Measurements from ENCODE around the gene PAEP. TPM values are rescaled to one million over a fixed set of nuclear protein-coding genes. Genes with fewer than 3 reads are reported as not detected.
A peak's percentile ranks its signal among the peaks of the same experiment; 100 is the strongest.
"Not testable (repeated sequence)": the region's sequence is repeated elsewhere in the genome, so short reads cannot be mapped to it uniquely, and the experiment has no call there.

PAEP gene
- total and polyA plus RNA-seq, 5 experiments from 2014 or later, result not detected

DNA sequence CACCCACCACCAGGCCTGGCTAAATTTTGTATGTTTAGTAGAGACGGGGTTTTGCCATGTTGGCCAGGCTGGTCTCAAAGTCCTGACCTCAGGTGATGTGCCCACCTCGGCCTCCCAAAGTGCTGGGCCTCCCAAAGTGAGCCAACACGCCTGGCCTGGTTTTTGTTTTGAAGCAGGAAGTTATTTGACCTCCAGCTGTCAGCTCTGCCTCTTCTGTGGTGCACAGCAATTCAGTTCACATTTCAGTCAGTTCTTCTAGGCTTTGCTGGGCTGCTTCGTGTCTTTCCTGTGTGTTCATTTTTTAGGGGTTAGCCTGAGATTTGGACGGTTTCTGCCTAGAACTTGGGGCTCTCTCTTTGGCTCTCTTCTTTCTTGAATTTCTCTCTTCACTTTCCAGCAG is 31.4 kb upstream of the PAEP start:
- Mint-ChIP-seq H3K4me3 (no peak overlapping the region), H3K36me3 (peaks cover 0 to 4% (median 0%) of the 10 kb centered on the region in 3 donors), H3K27me3 (peaks cover 6 to 38% (median 29%) of the 10 kb centered on the region in 5 donors), H3K4me1 (no peaks in the 10 kb centered on the region), H3K9me3 (peaks cover 0 to 1% (median 0%) of the 10 kb centered on the region in 9 donors), H3K27ac (peak overlapping the region in 2 of 10 donors; percentile 23 to 41)
- ATAC-seq, result no peak
- POLR2A ChIA-PET, result no interaction called here
- no peak for DNase-seq

DNA sequence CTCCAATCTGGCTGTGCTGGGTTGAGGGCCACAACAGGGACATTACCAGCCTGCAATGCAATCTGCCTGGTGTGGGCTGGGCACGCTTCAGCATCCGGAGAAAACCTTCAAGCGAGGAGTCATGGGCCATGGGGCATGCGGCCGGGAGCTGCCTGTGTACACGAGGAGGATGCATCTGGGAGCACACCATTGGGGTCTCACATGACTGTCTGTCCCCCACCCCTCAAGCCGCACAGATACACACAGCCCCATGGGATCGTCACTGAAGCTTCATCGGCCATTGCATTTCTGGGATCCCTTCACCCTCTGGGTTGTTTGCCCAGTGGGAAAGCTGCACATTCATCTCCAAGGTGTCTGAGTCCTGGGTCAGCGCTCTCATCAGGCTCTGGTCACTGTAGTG is 30.5 kb upstream of the PAEP start:
- no peak overlapping the region for H3K4me3 Mint-ChIP-seq
- peaks cover 0 to 4% (median 0%) of the 10 kb centered on the region in 3 donors for H3K36me3 Mint-ChIP-seq
- no peak overlapping the region for H3K27ac Mint-ChIP-seq
- POLR2A ChIA-PET, result no interaction called here
- ATAC-seq (no peak), DNase-seq (peak in 1 of 10 donors; percentile 8)
- peaks cover 6 to 38% (median 29%) of the 10 kb centered on the region in 5 donors for H3K27me3 Mint-ChIP-seq
- peaks cover 0 to 1% (median 0%) of the 10 kb centered on the region in 9 donors for H3K9me3 Mint-ChIP-seq
- H3K4me1 Mint-ChIP-seq, result no peaks in the 10 kb centered on the region

DNA sequence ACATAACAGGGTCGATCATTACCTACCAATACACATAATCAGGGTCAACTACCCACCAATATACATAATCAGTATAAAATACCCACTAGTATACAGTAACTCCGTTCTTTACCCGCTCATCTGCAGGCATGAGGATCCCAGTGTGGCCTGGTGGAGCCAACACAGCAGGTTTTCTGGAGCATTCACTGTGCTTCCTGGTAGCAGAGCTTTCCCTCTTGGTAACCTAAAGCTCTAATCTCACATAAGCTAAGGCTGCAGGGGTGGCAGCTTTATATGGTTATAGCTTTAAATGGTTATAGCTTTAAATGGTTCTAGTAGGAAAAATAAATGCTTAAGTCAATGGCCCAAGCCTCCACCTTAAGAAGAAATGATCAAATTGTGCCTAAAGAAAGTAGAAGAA is 28.4 kb upstream of the PAEP start:
- ATAC-seq (no peak), DNase-seq (peak in 1 of 10 donors; percentile 5)
- Mint-ChIP-seq H3K27ac (no peak overlapping the region), H3K4me1 (no peaks in the 10 kb centered on the region), H3K4me3 (no peak overlapping the region), H3K36me3 (peaks cover 0 to 4% (median 0%) of the 10 kb centered on the region in 3 donors), H3K9me3 (peaks cover 0 to 1% (median 0%) of the 10 kb centered on the region in 9 donors), H3K27me3 (peaks cover 8 to 44% (median 32%) of the 10 kb centered on the region in 5 donors)
- POLR2A ChIA-PET, result no interaction called here

DNA sequence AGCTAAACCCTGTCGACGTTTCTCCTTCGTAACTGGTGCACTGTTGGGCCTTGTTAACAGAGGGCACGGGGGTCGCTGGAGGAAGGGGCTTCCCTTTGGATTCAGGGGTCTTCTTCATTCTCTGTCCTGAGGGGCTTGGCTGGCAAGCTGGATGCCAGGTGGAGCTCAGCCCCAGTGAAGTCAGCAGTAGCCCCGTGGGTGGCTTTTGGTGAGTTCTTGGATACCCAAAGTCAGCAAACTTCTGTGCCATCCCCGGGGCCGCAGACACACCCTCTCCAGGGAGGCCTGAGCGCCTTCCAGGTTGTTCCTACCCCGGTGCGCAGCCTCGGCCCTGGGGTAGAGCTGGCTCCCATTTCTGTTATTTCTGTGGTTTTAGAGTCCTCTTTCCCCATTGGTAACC is 27.9 kb upstream of the PAEP start:
- Mint-ChIP-seq H3K27ac (no peak overlapping the region), H3K9me3 (peaks cover 0 to 1% (median 0%) of the 10 kb centered on the region in 9 donors), H3K27me3 (peaks cover 9 to 44% (median 37%) of the 10 kb centered on the region in 5 donors), H3K4me1 (no peaks in the 10 kb centered on the region), H3K36me3 (peaks cover 0 to 4% (median 0%) of the 10 kb centered on the region in 3 donors), H3K4me3 (no peak overlapping the region)
- ATAC-seq (no peak), DNase-seq (peak in 1 of 10 donors; percentile 7)
- POLR2A ChIA-PET, result no interaction called here

DNA sequence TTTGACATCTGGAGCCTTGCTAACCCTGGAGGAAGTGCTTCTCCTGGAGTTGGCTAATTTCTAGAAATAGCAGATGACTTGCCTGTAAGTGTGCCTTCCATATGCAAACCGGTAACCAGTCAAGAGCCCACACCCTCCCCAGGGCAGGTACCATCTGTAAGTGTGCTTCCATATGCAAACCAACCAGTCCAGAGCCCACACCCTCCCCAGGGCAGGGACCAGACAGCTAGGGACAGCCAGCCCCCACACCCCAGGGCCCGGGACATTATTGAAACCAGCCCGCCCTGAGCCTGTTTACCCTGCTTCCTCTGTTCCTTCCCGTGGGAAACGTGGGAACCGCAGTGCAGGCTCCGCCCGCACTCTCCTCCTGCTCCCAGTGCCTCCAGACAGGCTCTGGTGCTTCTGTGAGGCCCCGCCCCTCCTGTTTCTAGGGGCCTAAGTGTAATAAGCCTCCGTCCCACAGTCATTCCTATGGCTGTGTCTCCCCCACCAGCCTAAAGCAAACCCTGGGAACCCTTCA is 27.3 kb upstream of the PAEP start:
- H3K9me3 Mint-ChIP-seq, POLR2A ChIA-PET, H3K4me3 Mint-ChIP-seq, H3K27ac Mint-ChIP-seq, DNase-seq, ATAC-seq, H3K36me3 Mint-ChIP-seq, H3K4me1 Mint-ChIP-seq: not testable (repeated sequence)
- peaks cover 9 to 48% (median 39%) of the 10 kb centered on the region in 5 donors for H3K27me3 Mint-ChIP-seq

DNA sequence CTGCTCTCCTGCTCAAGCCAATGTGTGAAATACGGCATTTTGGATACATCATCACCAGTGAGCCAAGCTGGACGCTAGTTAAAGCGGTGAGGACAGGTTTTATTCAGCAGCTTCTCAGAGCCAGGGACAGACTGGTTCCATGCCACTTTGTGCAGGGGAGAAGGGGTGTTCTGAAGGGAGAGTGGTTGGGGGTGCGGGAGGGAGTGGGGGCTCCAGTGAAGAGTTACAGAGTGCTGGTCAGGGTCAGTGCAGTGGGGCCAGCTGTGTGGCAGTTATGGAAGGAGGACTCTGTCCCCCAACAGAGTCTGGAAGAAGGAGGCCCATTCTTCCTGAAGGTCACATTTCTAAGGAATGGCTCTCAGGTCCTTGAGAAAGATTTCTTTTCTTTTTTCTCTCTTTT is 26.7 kb upstream of the PAEP start:
- H3K4me1 Mint-ChIP-seq, DNase-seq, H3K27ac Mint-ChIP-seq, H3K9me3 Mint-ChIP-seq, H3K4me3 Mint-ChIP-seq, POLR2A ChIA-PET, H3K36me3 Mint-ChIP-seq, ATAC-seq: not testable (repeated sequence)
- peaks cover 9 to 51% (median 43%) of the 10 kb centered on the region in 5 donors for H3K27me3 Mint-ChIP-seq

DNA sequence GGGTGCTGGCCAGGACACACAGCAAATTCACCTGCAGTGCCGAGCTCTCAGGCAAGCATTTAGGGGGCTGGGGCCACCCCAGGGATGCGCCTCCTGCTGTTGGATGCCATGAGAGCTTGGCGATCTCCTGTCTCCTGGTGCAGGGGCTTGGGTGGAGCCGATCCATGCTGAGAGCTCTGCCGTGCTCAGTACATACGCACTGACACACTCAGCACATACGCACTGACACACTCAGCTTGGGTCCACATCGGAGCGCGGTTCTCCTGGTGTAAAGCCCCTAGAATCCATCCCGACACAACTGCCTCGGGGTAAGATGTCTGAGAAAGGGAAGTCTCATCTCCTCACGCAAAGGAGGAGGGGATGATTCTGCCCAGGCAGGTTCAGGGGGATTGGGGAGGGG is 25.9 kb upstream of the PAEP start:
- H3K27me3 Mint-ChIP-seq, result peaks cover 9 to 51% (median 43%) of the 10 kb centered on the region in 5 donors
- H3K36me3 Mint-ChIP-seq, H3K9me3 Mint-ChIP-seq, POLR2A ChIA-PET, H3K27ac Mint-ChIP-seq, ATAC-seq, H3K4me1 Mint-ChIP-seq, H3K4me3 Mint-ChIP-seq, DNase-seq: not testable (repeated sequence)

DNA sequence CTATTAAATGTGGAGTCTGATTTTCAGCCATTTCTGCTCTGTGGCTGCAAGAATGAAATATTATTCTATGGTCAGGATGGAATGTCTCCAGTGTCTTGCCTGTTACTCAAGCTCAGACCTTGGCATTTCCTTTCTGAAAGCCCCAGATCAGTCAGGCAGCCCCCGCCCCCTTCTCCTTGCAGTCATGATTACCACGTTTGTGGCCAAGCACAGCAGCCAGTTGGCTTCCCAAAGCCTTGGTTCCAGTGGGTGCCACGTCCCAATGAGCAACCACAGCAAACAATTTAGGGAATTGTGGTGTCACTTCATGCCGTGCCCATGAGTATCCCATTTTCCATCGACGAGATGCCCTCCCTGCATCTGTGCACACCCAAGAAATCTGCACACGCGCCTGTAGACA is 25.3 kb upstream of the PAEP start:
- Mint-ChIP-seq H3K9me3 (peaks cover 0 to 1% (median 0%) of the 10 kb centered on the region in 9 donors), H3K4me1 (no peaks in the 10 kb centered on the region), H3K27ac (no peak overlapping the region), H3K36me3 (no peaks in the 10 kb centered on the region), H3K27me3 (peaks cover 9 to 45% (median 37%) of the 10 kb centered on the region in 5 donors), H3K4me3 (no peak overlapping the region)
- DNase-seq (no peak), ATAC-seq (no peak)
- POLR2A ChIA-PET, result no interaction called here

DNA sequence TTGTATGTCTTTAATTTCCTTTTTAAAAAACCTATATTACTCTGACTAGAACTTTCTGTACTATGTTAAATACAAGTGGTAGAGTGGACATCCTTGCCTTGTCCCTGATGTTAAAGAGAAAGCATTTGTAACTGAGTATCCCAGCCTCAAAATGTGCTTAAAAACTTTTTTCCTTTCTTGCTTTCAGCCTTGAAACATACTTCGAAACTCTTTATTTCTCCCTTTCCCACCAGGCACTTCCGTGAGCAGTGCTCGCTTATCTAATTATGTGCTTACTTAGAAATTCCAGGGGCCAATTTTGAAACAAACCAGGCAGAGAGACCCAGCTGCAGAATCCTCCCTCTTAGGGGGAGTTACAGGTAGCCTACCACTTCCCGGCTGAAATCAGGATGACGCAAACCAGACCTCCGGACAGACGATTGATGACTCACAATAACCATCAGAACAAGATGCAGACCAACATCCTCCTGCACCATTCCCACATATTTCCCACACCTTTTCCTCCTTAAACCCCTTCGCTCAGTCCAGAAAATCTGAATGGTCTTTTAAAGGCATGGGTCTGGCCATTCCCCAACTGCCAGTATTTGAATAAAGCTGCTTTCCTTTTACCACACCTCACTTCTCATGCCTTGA is 18.2 kb upstream of the PAEP start:
- H3K27me3 Mint-ChIP-seq, result peaks cover 6 to 33% (median 15%) of the 10 kb centered on the region in 5 donors
- POLR2A ChIA-PET, H3K4me3 Mint-ChIP-seq, H3K36me3 Mint-ChIP-seq, ATAC-seq, H3K9me3 Mint-ChIP-seq, H3K27ac Mint-ChIP-seq, H3K4me1 Mint-ChIP-seq: not testable (repeated sequence)
- peak in 1 of 10 donors; percentile 2 for DNase-seq

DNA sequence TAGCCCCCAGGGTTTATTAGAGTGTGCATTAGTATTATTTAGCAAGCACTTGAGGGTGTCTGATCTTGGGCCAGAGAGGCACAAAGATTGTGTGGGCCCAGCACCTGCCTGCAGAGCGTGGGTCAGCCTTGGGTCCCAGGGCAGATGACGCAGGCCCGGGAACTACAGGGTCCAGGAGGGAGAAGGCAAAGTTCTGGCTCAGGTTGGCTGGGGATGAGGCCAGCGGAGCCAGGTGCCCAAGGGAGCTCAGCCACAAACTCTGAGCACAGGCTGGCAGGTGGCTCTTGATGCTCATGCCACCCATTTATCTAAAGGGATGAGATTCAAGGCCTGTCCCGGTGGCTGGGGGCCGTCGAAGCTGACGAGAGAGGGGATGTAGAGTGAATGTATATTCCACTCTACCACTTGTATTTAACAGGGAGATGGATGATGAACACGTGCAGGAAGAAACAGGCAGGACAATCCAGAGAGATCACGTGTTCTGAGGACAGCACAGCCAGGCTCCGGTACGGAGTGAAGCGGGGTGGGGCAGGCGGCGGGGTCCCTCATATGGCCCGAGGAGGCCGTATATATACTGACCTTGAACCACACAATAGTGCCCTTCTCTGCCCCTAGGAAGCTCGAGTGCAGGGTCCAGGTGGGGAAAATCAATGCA is 16.4 kb upstream of the PAEP start:
- POLR2A ChIA-PET, result no interaction called here
- no peak for ATAC-seq
- Mint-ChIP-seq H3K27ac (no peak overlapping the region), H3K9me3 (no peaks in the 10 kb centered on the region), H3K4me3 (no peak overlapping the region), H3K27me3 (peaks cover 6 to 22% (median 6%) of the 10 kb centered on the region in 5 donors), H3K36me3 (no peaks in the 10 kb centered on the region), H3K4me1 (no peaks in the 10 kb centered on the region)
- no peak for DNase-seq

DNA sequence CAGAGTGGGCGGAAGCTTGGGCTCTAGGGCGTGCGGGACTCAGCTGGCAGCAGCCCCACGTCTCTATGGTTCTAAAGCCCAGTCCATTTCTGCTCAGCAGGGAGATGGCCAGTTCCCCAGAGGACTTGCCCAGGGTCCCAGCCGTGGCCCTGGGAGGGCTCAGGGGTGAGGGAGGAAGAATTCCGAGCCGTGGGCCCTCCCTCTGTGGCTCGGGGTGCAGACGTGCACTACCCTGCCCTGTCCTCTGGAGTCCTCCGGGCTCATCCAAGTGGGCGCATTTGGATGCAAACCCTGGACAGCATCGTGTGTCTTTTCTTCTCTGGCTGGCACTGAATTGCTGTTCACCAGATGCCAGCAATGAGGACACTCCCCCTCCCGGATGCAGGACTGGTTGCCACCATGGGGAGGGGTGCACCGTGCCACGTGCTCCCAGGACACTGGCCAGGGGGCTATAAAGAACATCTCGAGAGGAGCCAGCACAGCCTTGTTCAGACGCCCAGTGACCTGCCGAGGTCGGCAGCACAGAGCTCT is 15.8 kb upstream of the PAEP start, which contains the start of gene OBP2A:
Gene OBP2A (plus strand): TSS at position 481 of the 531 bp plus-strand sequence. CDS start 55 bp downstream, outside the sequence.
- not testable (repeated sequence) for DNase-seq

DNA sequence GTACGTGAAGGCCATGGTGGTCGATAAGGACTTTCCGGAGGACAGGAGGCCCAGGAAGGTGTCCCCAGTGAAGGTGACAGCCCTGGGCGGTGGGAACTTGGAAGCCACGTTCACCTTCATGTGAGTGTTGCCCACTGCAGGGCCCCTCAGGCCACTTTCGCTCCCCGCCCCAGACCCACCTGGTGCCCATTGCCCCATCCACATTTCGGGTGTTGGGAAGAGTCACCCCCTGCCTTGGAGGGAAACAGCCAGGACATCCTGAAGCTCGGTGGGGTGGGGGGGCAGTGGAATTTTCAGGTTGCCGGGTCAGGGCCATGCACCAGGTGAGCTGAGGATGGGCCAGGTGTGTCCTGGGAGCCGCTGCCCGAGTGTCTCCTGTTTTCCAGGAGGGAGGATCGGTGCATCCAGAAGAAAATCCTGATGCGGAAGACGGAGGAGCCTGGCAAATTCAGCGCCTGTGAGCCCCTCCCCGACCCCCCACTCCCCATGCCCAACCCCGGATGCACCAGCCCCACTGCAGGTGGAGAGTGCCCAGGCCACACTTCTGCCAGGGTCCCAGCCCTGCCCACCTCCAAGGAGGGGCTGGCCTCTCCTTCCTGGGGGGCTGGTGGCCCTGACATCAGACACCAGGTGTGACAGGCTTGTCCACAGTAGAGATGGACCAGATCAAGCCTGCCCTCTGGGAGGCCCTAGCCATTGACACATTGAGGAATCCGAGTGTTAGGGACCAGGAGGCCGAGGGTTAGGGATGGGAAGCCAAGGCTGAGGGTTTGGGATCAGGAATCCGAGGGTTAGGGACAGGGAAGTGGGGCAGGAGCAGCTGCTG is 14.6 kb upstream of the PAEP start:
- ATAC-seq, POLR2A ChIA-PET, H3K4me3 Mint-ChIP-seq, H3K9me3 Mint-ChIP-seq, DNase-seq, H3K36me3 Mint-ChIP-seq, H3K27ac Mint-ChIP-seq, H3K4me1 Mint-ChIP-seq: not testable (repeated sequence)
- peaks cover 7 to 20% (median 10%) of the 10 kb centered on the region in 5 donors for H3K27me3 Mint-ChIP-seq

More for the DNA sequence above, 15.8 kb upstream of the PAEP start, which contains the start of gene OBP2A:
- H3K27ac Mint-ChIP-seq, H3K36me3 Mint-ChIP-seq, ATAC-seq, POLR2A ChIA-PET, H3K4me1 Mint-ChIP-seq, H3K9me3 Mint-ChIP-seq, H3K4me3 Mint-ChIP-seq: not testable (repeated sequence)
- peaks cover 5 to 18% (median 6%) of the 10 kb centered on the region in 5 donors for H3K27me3 Mint-ChIP-seq
